HCT116 (cell line): ENCODE data around the gene NIF3L1. TPM values are rescaled to one million over a fixed set of nuclear protein-coding genes. Genes with fewer than 3 reads are reported as not detected.

Experiments used
- ATAC-seq: fragments of 200-7000 bp; cut with Tn5 transposase; 2 replicates; pipeline ENCODE4 v1.9.1; 2020; ENCODE audit warnings: mild to moderate bottlenecking, moderate library complexity
- BruUV-seq: library from RNA; stranded (reverse); fragments of 400-500 nt; replicated peaks from 2 replicates; lab custom pipeline; 2021; lab: Mats Ljungman, UMichigan
- CTCF ChIA-PET: fragments of 300-600 bp; sonication (Branson Sonifier 250); formaldehyde crosslinking; loops from one replicate; lab custom pipeline; 2021; ENCODE audit warnings: antibody characterized with exemption; lab: Charles Lee
- POLR2A ChIA-PET: fragments of 300-600, 350-600 bp; sonication (Branson Sonifier 250); formaldehyde crosslinking; loops from one replicate; lab custom pipeline; 2021; ENCODE audit warnings: antibody characterized with exemption; lab: Charles Lee
- RAD21 ChIA-PET, 2 experiments: fragments of 300-600 bp; sonication (Branson Sonifier 250); formaldehyde crosslinking; loops; one replicate each; lab custom pipeline; 2023; ENCODE audit warnings: low total read pairs in 2 of 2; ENCODE audit not compliant: uncharacterized antibody in 2 of 2, unreplicated experiment in 2 of 2, low non-redundant PET in 1 of 2; lab: Charles Lee
- DNase-seq: peaks from one replicate; pipeline ENCODE4 v3.0.0-alpha.2; 2010; ENCODE audit warnings: low read depth, low spot score
- H2AFZ ChIP-seq: fragments of 200-600 bp; shearing (Covaris generic), sonication (generic); 2 replicates; pipeline ENCODE4 v1.6.1; 2017; ENCODE audit warnings: low read depth, mixed run types, mixed read lengths, antibody characterized with exemption, low read length; ENCODE audit not compliant: poor library complexity, severe bottlenecking
- H3K27ac ChIP-seq: 2 replicates; pipeline ENCODE4 v1.5.1; 2012; ENCODE audit warnings: low read depth, low read length
- H3K27me3 ChIP-seq: fragments of 200-600 bp; sonication (generic); 2 replicates; pipeline ENCODE4 v1.6.1; 2016; ENCODE audit warnings: mixed run types, low read length, mixed read lengths; ENCODE audit not compliant: insufficient read depth
- H3K36me3 ChIP-seq, 2 experiments: fragments of 200-500 bp in 1 of 2; fragments of 200-600 bp in 1 of 2; sonication (Bioruptor generic) in 1 of 2; sonication (generic) in 1 of 2; 2 replicates each; pipeline versions ENCODE4 v1.5.1 to v1.6.1; 2014 to 2016; ENCODE audit warnings: low read length in 2 of 2, inconsistent platforms in 1 of 2, mixed read lengths in 1 of 2, mixed run types in 1 of 2; ENCODE audit not compliant: insufficient read depth in 2 of 2, control insufficient read depth in 1 of 2
- H3K4me1 ChIP-seq, 2 experiments: fragments of 200-600 bp in 1 of 2; sonication (generic) in 1 of 2; 2 replicates each; pipeline versions ENCODE4 v1.5.1 to v1.6.1; 2012 to 2017; ENCODE audit warnings: low read length in 2 of 2, inconsistent platforms in 1 of 2, mild to moderate bottlenecking in 1 of 2, mixed read lengths in 1 of 2, mixed run types in 1 of 2, moderate library complexity in 1 of 2; ENCODE audit not compliant: insufficient read depth in 2 of 2, control insufficient read depth in 1 of 2
- H3K4me2 ChIP-seq: fragments of 200-600 bp; sonication (generic); 2 replicates; pipeline ENCODE4 v1.6.1; 2017; ENCODE audit warnings: mixed run types, low read length, mixed read lengths
- H3K4me3 ChIP-seq, 2 experiments: fragments of 200-600 bp in 1 of 2; sonication (generic) in 1 of 2; replicated peaks in 1 of 2; 2 replicates each; pipeline ENCODE4 v1.5.1; 2011 to 2016; ENCODE audit warnings: low read length in 2 of 2, control low read depth in 1 of 2, low read depth in 1 of 2, mild to moderate bottlenecking in 1 of 2, mixed read lengths in 1 of 2, mixed run types in 1 of 2
- H3K79me2 ChIP-seq: fragments of 200-600 bp; sonication (generic); 2 replicates; pipeline ENCODE4 v1.6.1; 2017; ENCODE audit warnings: mild to moderate bottlenecking, mixed run types, low read length, moderate library complexity, mixed read lengths; ENCODE audit not compliant: insufficient read depth
- H3K9ac ChIP-seq: fragments of 200-600 bp; sonication (generic); 2 replicates; pipeline ENCODE4 v1.6.1; 2016; ENCODE audit warnings: low read length, mixed read lengths
- H3K9me2 ChIP-seq: fragments of 200-600 bp; sonication (generic), shearing (Covaris generic); 2 replicates; pipeline ENCODE4 v1.6.1; 2017; ENCODE audit warnings: mixed run types, mild to moderate bottlenecking, moderate library complexity; ENCODE audit not compliant: insufficient read depth
- H3K9me3 ChIP-seq, 2 experiments: fragments of 200-500 bp in 1 of 2; fragments of 200-600 bp in 1 of 2; sonication (Bioruptor generic) in 1 of 2; sonication (generic) in 1 of 2; 2 replicates each; pipeline ENCODE4 v1.6.1; 2014 to 2017; ENCODE audit warnings: low read length in 2 of 2, mixed read lengths in 2 of 2, inconsistent platforms in 1 of 2, low read depth in 1 of 2, mild to moderate bottlenecking in 1 of 2, mixed run types in 1 of 2, moderate library complexity in 1 of 2; ENCODE audit not compliant: control insufficient read depth in 1 of 2, insufficient read depth in 1 of 2
- H4K20me1 ChIP-seq: fragments of 200-600 bp; sonication (generic), shearing (Covaris generic); 2 replicates; pipeline ENCODE4 v1.6.1; 2017; ENCODE audit warnings: mixed run types, mild to moderate bottlenecking, moderate library complexity; ENCODE audit not compliant: insufficient read depth
- ATF3 ChIP-seq: IDR thresholded peaks from 2 replicates; pipeline ENCODE4 v1.6.1; 2012
- CEBPB ChIP-seq: IDR thresholded peaks from 2 replicates; pipeline ENCODE4 v1.6.1; 2012; ENCODE audit warnings: low read depth
- EGR1 ChIP-seq: IDR thresholded peaks from 2 replicates; pipeline ENCODE4 v1.6.1; 2012; ENCODE audit warnings: low read depth
- ELF1 ChIP-seq: IDR thresholded peaks from 2 replicates; pipeline ENCODE4 v1.6.1; 2012; ENCODE audit warnings: low read depth, borderline replicate concordance
- MAX ChIP-seq: IDR thresholded peaks from 2 replicates; pipeline ENCODE4 v1.6.1; 2012
- POLR2A ChIP-seq: IDR thresholded peaks from 2 replicates; pipeline ENCODE4 v1.7.0; 2011; ENCODE audit warnings: borderline replicate concordance; ENCODE audit not compliant: insufficient read depth, insufficient read length; ENCODE audit errors: extremely low read depth
- POLR2AphosphoS5 ChIP-seq: IDR thresholded peaks from 2 replicates; pipeline ENCODE4 v1.6.1; 2011; ENCODE audit warnings: mild to moderate bottlenecking, low read depth, low read length, moderate library complexity
- RAD21 ChIP-seq: IDR thresholded peaks from 2 replicates; pipeline ENCODE4 v1.6.1; 2012; ENCODE audit warnings: low read depth, mild to moderate bottlenecking
- SP1 ChIP-seq: IDR thresholded peaks from 2 replicates; pipeline ENCODE4 v1.6.1; 2012; ENCODE audit warnings: low read depth
- YY1 ChIP-seq: IDR thresholded peaks from 2 replicates; pipeline ENCODE4 v1.6.1; 2011; ENCODE audit warnings: low read length, low read depth, moderate library complexity, mild to moderate bottlenecking; ENCODE audit not compliant: insufficient replicate concordance; ENCODE audit errors: extremely low read depth
- ZFX ChIP-seq: fragments of 450-650 bp; IDR thresholded peaks from 2 replicates; pipeline ENCODE4 v1.6.1; 2017
- ZNF274 ChIP-seq: fragments of 200-500 bp; sonication (Bioruptor generic); IDR thresholded peaks from 2 replicates; pipeline ENCODE4 v1.6.1; 2014; ENCODE audit warnings: mild to moderate bottlenecking, low read depth, low read length, inconsistent platforms
- intact Hi-C: fragments of 100-400 bp; cut with micrococcal nuclease; formaldehyde crosslinking; loops from 2 replicates; pipeline ENCODE4 v1.10.0; 2022
- total RNA-seq: library from RNA; stranded (reverse); gene quantifications from one replicate; pipeline ENCODE4 v1.2.1, GENCODE V29; 2021; ENCODE audit not compliant: unreplicated experiment
- TF ChIP-seq, protein P1 (sequence below), 3 experiments: fragments of 200-600 bp in 1 of 3; sonication (generic) in 1 of 3; IDR thresholded peaks in 2 of 3; conservative IDR thresholded peaks in 1 of 3; 2 replicates each; pipeline ENCODE4 v1.5.1; 2012 to 2017; ENCODE audit warnings: low read depth in 2 of 3, low read length in 2 of 3, antibody characterized with exemption in 1 of 3, borderline replicate concordance in 1 of 3, control low read depth in 1 of 3, mild to moderate bottlenecking in 1 of 3, mixed read lengths in 1 of 3, mixed run types in 1 of 3, moderate library complexity in 1 of 3; ENCODE audit not compliant: insufficient read depth in 1 of 3

The NIF3L1 gene
- total RNA-seq, 1 experiment from 2014 or later, result 44.7 TPM

GRCh38 chr2:200871151-200871550 is 18.0 kb upstream of the NIF3L1 start:
- Histone ChIP-seq H2AFZ (no peak overlapping the region), H4K20me1 (no peaks in the 10 kb centered on the region), H3K9me3 (no peaks in the 10 kb centered on the region), H3K27me3 (no peaks in the 10 kb centered on the region), H3K4me3 (no peak overlapping the region), H3K27ac (no peak overlapping the region), H3K9me2 (no peaks in the 10 kb centered on the region), H3K9ac (no peak overlapping the region), H3K79me2 (no peaks in the 10 kb centered on the region), H3K36me3 (peaks cover 9 to 15% of the 10 kb centered on the region in 2 experiments), H3K4me1 (no peaks in the 10 kb centered on the region), H3K4me2 (no peak overlapping the region)
- ChIA-PET POLR2A (no interaction called here), RAD21 (no interaction called here), CTCF (no interaction called here)
- TF ChIP-seq ATF3, result no peak
- intact Hi-C loops, result no loop called here
- no peak for DNase-seq
- BruUV-seq, result no TSS peak
- ATAC-seq, result no peak

DNA sequence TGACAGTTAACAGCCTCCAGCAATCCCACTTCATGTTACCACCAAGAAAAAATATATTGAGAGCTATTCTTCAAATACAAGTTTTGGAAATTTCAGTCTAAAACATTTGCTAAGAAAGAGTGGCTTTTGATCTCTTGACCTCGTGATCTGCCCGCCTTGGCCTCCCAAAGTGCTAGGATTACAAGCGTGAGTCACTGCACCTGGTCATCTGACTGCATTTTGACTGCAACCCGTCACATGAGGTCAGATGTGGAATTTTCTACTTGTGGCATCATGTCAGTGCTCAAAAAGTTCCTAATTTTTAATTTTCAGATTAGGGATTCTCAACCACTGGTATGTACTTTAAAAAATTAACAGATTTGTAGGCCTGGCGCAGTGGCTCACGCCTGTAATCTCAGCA is 15.6 kb upstream of the NIF3L1 start:
- no peak overlapping the region for H3K9ac ChIP-seq
- POLR2A ChIA-PET, result no interaction called here
- no peak overlapping the region for H2AFZ ChIP-seq
- H3K9me3 ChIP-seq, result no peaks in the 10 kb centered on the region
- ATAC-seq, result no peak
- no TSS peak for BruUV-seq
- intact Hi-C loops, result no loop called here
- no peaks in the 10 kb centered on the region for H3K27me3 ChIP-seq
- no peak for TF ChIP-seq POLR2A
- TF ChIP-seq, protein P1, sequence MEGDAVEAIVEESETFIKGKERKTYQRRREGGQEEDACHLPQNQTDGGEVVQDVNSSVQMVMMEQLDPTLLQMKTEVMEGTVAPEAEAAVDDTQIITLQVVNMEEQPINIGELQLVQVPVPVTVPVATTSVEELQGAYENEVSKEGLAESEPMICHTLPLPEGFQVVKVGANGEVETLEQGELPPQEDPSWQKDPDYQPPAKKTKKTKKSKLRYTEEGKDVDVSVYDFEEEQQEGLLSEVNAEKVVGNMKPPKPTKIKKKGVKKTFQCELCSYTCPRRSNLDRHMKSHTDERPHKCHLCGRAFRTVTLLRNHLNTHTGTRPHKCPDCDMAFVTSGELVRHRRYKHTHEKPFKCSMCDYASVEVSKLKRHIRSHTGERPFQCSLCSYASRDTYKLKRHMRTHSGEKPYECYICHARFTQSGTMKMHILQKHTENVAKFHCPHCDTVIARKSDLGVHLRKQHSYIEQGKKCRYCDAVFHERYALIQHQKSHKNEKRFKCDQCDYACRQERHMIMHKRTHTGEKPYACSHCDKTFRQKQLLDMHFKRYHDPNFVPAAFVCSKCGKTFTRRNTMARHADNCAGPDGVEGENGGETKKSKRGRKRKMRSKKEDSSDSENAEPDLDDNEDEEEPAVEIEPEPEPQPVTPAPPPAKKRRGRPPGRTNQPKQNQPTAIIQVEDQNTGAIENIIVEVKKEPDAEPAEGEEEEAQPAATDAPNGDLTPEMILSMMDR (IDR thresholded peaks at IDR 0.05 in 2 of 3, conservative IDR thresholded peaks at IDR 0.05 in 1 of 3; ENCODE audit: borderline replicate concordance in 1 of 3, insufficient read depth in 1 of 3, low read depth in 2 of 3, low read length in 2 of 3), result no peak
- TF ChIP-seq ATF3, result no peak
- TF ChIP-seq POLR2AphosphoS5, result no peak
- TF ChIP-seq YY1, result no peak
- TF ChIP-seq ELF1, result no peak
- no peak for TF ChIP-seq ZFX
- TF ChIP-seq CEBPB, result no peak
- no peak for TF ChIP-seq RAD21
- no peak for TF ChIP-seq EGR1
- no peak for TF ChIP-seq MAX
- no peak for TF ChIP-seq SP1
- no peak for TF ChIP-seq ZNF274
- no peaks in the 10 kb centered on the region for H3K9me2 ChIP-seq
- H3K27ac ChIP-seq, result no peak overlapping the region
- RAD21 ChIA-PET, result no interaction called here
- no peaks in the 10 kb centered on the region for H4K20me1 ChIP-seq
- H3K36me3 ChIP-seq, result peaks cover 9 to 21% of the 10 kb centered on the region in 2 experiments
- H3K79me2 ChIP-seq, result no peaks in the 10 kb centered on the region
- no peak for DNase-seq
- H3K4me1 ChIP-seq, result no peaks in the 10 kb centered on the region
- H3K4me3 ChIP-seq, result no peak overlapping the region
- H3K4me2 ChIP-seq, result no peak overlapping the region
- CTCF ChIA-PET, result no interaction called here
